ENCODE data around the gene UBE2J2. TPM values are rescaled to one million over a fixed set of nuclear protein-coding genes. Genes with fewer than 3 reads are reported as not detected.

Gene UBE2J2
- total and polyA plus RNA-seq, 2 of the 8 experiments (the other 6 are each of a cell fraction or from before 2014, with no cell fraction given): 33.6 to 67.9 TPM

GRCh38 chr1:1306661-1307260, 33.1 kb upstream of the UBE2J2 start (continued):
- no peak for TF ChIP-seq CHD7 (IDR thresholded peaks at IDR 0.05; ENCODE audit: insufficient replicate concordance, low read length)
- TF ChIP-seq HDAC2 (IDR thresholded peaks at IDR 0.05; ENCODE audit: borderline replicate concordance in 1 of 2, low read depth in 2 of 2, low read length in 2 of 2): no peak

All from H1 (cell line).